ENCODE results near the gene INF2.
"Not testable (repeated sequence)": the region's sequence is repeated elsewhere in the genome, so short reads cannot be mapped to it uniquely, and the experiment has no call there.

The INF2 gene

GRCh38 chr14:104739546-104740516, 50.4 kb downstream of the INF2 start:
- no peak for DNase-seq

GRCh38 chr14:104741108-104741802, 51.8 kb downstream of the INF2 start:
- DNase-seq: no peak

GRCh38 chr14:104741803-104742251, 52.4 kb downstream of the INF2 start:
- DNase-seq: no peak

GRCh38 chr14:104742586-104743455, 53.4 kb downstream of the INF2 start:
- no peak for DNase-seq

GRCh38 chr14:104743461-104744380, 54.3 kb downstream of the INF2 start:
- no peak for DNase-seq

GRCh38 chr14:104744484-104744883, 55.1 kb downstream of the INF2 start:
- no peak for DNase-seq

GRCh38 chr14:104745431-104745830, 56.0 kb downstream of the INF2 start:
- DNase-seq: no peak

- no peak for DNase-seq
Measured at GRCh38 chr14:104746071-104746545, 56.7 kb downstream of the INF2 start.

GRCh38 chr14:104746934-104747481, 57.6 kb downstream of the INF2 start:
- DNase-seq: peak; percentile 79

GRCh38 chr14:104747876-104748275, 58.5 kb downstream of the INF2 start:
- DNase-seq: no peak

GRCh38 chr14:104749111-104749649, 59.8 kb downstream of the INF2 start:
- DNase-seq: peak; percentile 97

GRCh38 chr14:104750056-104750752, 60.8 kb downstream of the INF2 start:
- no peak for DNase-seq

GRCh38 chr14:104750753-104751057, 61.3 kb downstream of the INF2 start:
- not testable (repeated sequence) for DNase-seq

- DNase-seq: no peak
Measured at GRCh38 chr14:104751539-104752422, 62.4 kb downstream of the INF2 start.

GRCh38 chr14:104752423-104752734, 63.0 kb downstream of the INF2 start:
- no peak for DNase-seq

- peak; percentile 100 for DNase-seq
Measured at GRCh38 chr14:104752735-104753527, 63.5 kb downstream of the INF2 start, which contains the start of gene SIVA1. Gene SIVA1, plus strand, starts transcription at chr14:104753147. Its CDS starts 55 bp downstream, at chr14:104753202.

GRCh38 chr14:104753528-104754212, 64.3 kb downstream of the INF2 start:
- DNase-seq: no peak
